Upper lobe of right lung (tissue), 1 donor: ENCODE data around the gene ANKS1A. TPM values are rescaled to one million over a fixed set of nuclear protein-coding genes. Genes with fewer than 3 reads are reported as not detected.

Experiments used
- ATAC-seq: fragments of 200-7000 bp; cut with Tn5 transposase; one replicate; pipeline ENCODE4 v1.9.1; 2020; ENCODE audit warnings: mild to moderate bottlenecking, moderate library complexity
- DNase-seq: peaks from one replicate; pipeline ENCODE4 v3.0.0-alpha.2; 2020
- H3K27ac ChIP-seq: fragments of 200-600 bp; one replicate; pipeline ENCODE4 v1.8.0; 2022
- H3K27me3 ChIP-seq: fragments of 200-600 bp; one replicate; pipeline ENCODE4 v1.8.0; 2022; ENCODE audit warnings: mild to moderate bottlenecking
- H3K36me3 ChIP-seq: fragments of 200-600 bp; one replicate; pipeline ENCODE4 v1.8.0; 2022
- H3K4me1 ChIP-seq: fragments of 200-600 bp; one replicate; pipeline ENCODE4 v1.8.0; 2022
- H3K4me3 ChIP-seq: fragments of 200-600 bp; one replicate; pipeline ENCODE4 v1.8.0; 2022; ENCODE audit warnings: mild to moderate bottlenecking
- H3K9me3 ChIP-seq: fragments of 200-600 bp; one replicate; pipeline ENCODE4 v1.8.0; 2022
- CTCF ChIP-seq: fragments of 200-600 bp; IDR thresholded peaks from one replicate; pipeline ENCODE4 v1.8.0; 2022; ENCODE audit warnings: antibody characterized with exemption
- intact Hi-C: fragments of 100-400 bp; cut with DNase I; formaldehyde crosslinking; loops from one replicate; pipeline ENCODE4 v1.11.0; 2022
- total RNA-seq: library from RNA; stranded (reverse); fragmentation: NEBNext Ultra II Directional; extraction: Animal tissue kit (Norgen Biotek cat#: 25700); gene quantifications from one replicate; pipeline ENCODE4 v1.2.1, GENCODE V29; 2021
- donor health status: DM: no; HTN: yes; CAD: no; lungs with severe emphysema.

Gene ANKS1A
- total RNA-seq, 1 donor from 2014 or later = 59.0 TPM

GRCh38 chr6:34909320-34909883, 20.3 kb downstream of the ANKS1A start:
- Histone ChIP-seq H3K27ac (no peak overlapping the region), H3K27me3 (no peaks in the 10 kb centered on the region), H3K36me3 (no peaks in the 10 kb centered on the region), H3K4me1 (peaks cover 10% of the 10 kb centered on the region), H3K4me3 (no peak overlapping the region), H3K9me3 (no peaks in the 10 kb centered on the region)
- intact Hi-C loops = no loop called here
- ATAC-seq (no peak), DNase-seq (no peak)
- TF ChIP-seq CTCF = no peak

GRCh38 chr6:34911822-34912221, 22.8 kb downstream of the ANKS1A start:
- intact Hi-C loops = no loop called here

GRCh38 chr6:34912715-34913464, 23.8 kb downstream of the ANKS1A start:
- TF ChIP-seq CTCF = no peak
- Histone ChIP-seq H3K27ac (no peak overlapping the region), H3K4me1 (peaks cover 16% of the 10 kb centered on the region)

More at GRCh38 chr6:34911822-34912221, 22.8 kb downstream of the ANKS1A start:
- DNase-seq = no peak
- no peak for ATAC-seq
- TF ChIP-seq CTCF = no peak
- Histone ChIP-seq H3K4me1 (peaks cover 16% of the 10 kb centered on the region), H3K27me3 (no peaks in the 10 kb centered on the region), H3K27ac (no peak overlapping the region), H3K9me3 (no peaks in the 10 kb centered on the region), H3K36me3 (no peaks in the 10 kb centered on the region), H3K4me3 (no peak overlapping the region)

GRCh38 chr6:34914358-34914757, 25.3 kb downstream of the ANKS1A start:
- Histone ChIP-seq H3K4me3 (no peak overlapping the region), H3K4me1 (peaks cover 16% of the 10 kb centered on the region)

More at GRCh38 chr6:34912715-34913464, 23.8 kb downstream of the ANKS1A start:
- no peaks in the 10 kb centered on the region for H3K27me3 ChIP-seq
- no peaks in the 10 kb centered on the region for H3K36me3 ChIP-seq
- no peaks in the 10 kb centered on the region for H3K9me3 ChIP-seq
- intact Hi-C loops = no loop called here
- DNase-seq = no peak
- no peak for ATAC-seq
- H3K4me3 ChIP-seq = no peak overlapping the region

GRCh38 chr6:34916348-34916967, 27.4 kb downstream of the ANKS1A start:
- intact Hi-C loops = no loop called here
- Histone ChIP-seq H3K9me3 (no peaks in the 10 kb centered on the region), H3K4me1 (peaks cover 22% of the 10 kb centered on the region), H3K36me3 (no peaks in the 10 kb centered on the region), H3K27me3 (no peaks in the 10 kb centered on the region), H3K4me3 (no peak overlapping the region), H3K27ac (no peak overlapping the region)
- ATAC-seq (no peak), DNase-seq (no peak)
- no peak for TF ChIP-seq CTCF

More at GRCh38 chr6:34914358-34914757, 25.3 kb downstream of the ANKS1A start:
- no peaks in the 10 kb centered on the region for H3K27me3 ChIP-seq
- no peak overlapping the region for H3K27ac ChIP-seq
- no peaks in the 10 kb centered on the region for H3K36me3 ChIP-seq
- no peaks in the 10 kb centered on the region for H3K9me3 ChIP-seq
- TF ChIP-seq CTCF = no peak
- ATAC-seq (no peak), DNase-seq (no peak)
- intact Hi-C loops = no loop called here
